Measurements from ENCODE around the gene BRMS1L. TPM values are rescaled to one million over a fixed set of nuclear protein-coding genes. Genes with fewer than 3 reads are reported as not detected.

The BRMS1L gene
- total and polyA plus RNA-seq, 2 of the 13 experiments (the other 11 are each of a cell fraction or from before 2014, with no cell fraction given): 21.1 to 23.8 TPM

GRCh38 chr14:35821564-35822411, 4.3 kb upstream of the BRMS1L start (continued):
- TF ChIP-seq HNRNPUL1 (IDR thresholded peaks at IDR 0.05; ENCODE audit: low read depth, low read length): no peak
- no peak for TF ChIP-seq ZEB1 (IDR thresholded peaks at IDR 0.05; ENCODE audit: insufficient replicate concordance, low read depth)
- peak; percentile 48 for TF ChIP-seq TFE3 (CRISPR knock-in tag; IDR thresholded peaks at IDR 0.05)
- TF ChIP-seq ELF3 (CRISPR knock-in tag; IDR thresholded peaks at IDR 0.05): peak; percentile 82
- no peak for TF ChIP-seq CERS6 (CRISPR knock-in tag; IDR thresholded peaks at IDR 0.05)
- peak; percentile 72 for TF ChIP-seq ZNF792 (CRISPR knock-in tag; IDR thresholded peaks at IDR 0.05)
- TF ChIP-seq ZHX2 (IDR thresholded peaks at IDR 0.05; ENCODE audit: low read depth): 0 out of 2 replicates have a peak, but pooled peaks have one; percentile 15
- TF ChIP-seq ZHX2 (CRISPR knock-in tag; IDR thresholded peaks at IDR 0.05; ENCODE audit: borderline replicate concordance): no peak
- TF ChIP-seq, protein P1, sequence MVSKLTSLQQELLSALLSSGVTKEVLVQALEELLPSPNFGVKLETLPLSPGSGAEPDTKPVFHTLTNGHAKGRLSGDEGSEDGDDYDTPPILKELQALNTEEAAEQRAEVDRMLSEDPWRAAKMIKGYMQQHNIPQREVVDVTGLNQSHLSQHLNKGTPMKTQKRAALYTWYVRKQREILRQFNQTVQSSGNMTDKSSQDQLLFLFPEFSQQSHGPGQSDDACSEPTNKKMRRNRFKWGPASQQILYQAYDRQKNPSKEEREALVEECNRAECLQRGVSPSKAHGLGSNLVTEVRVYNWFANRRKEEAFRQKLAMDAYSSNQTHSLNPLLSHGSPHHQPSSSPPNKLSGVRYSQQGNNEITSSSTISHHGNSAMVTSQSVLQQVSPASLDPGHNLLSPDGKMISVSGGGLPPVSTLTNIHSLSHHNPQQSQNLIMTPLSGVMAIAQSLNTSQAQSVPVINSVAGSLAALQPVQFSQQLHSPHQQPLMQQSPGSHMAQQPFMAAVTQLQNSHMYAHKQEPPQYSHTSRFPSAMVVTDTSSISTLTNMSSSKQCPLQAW (CRISPR knock-in tag; IDR thresholded peaks at IDR 0.05): no peak
- no peak for TF ChIP-seq ZNF660 (CRISPR knock-in tag; IDR thresholded peaks at IDR 0.05; ENCODE audit: borderline replicate concordance, low read depth)
- TF ChIP-seq POLR2G (IDR thresholded peaks at IDR 0.05; ENCODE audit: low read depth, low read length): no peak
- no peak for TF ChIP-seq NFKB2 (CRISPR knock-in tag; IDR thresholded peaks at IDR 0.05; ENCODE audit: borderline replicate concordance)
- no peak for TF ChIP-seq HINFP (CRISPR knock-in tag; IDR thresholded peaks at IDR 0.05; ENCODE audit: low read depth)
- TF ChIP-seq ZNF235 (CRISPR knock-in tag; IDR thresholded peaks at IDR 0.05; ENCODE audit: borderline replicate concordance): no peak
- no peak for TF ChIP-seq ZNF362 (CRISPR knock-in tag; IDR thresholded peaks at IDR 0.05; ENCODE audit: borderline replicate concordance)

Measured in HepG2 (cell line).